GM13976 (cell line): ENCODE measurements around the gene RBBP5.

Experiments used
- DNase-seq: peaks from one replicate; pipeline ENCODE4 v3.0.0; 2012; ENCODE audit warnings: low spot score
- CTCF ChIP-seq: IDR thresholded peaks from 2 replicates; pipeline ENCODE4 v1.5.1; 2012; ENCODE audit warnings: borderline replicate concordance, mild to moderate bottlenecking; ENCODE audit not compliant: insufficient read depth; ENCODE audit errors: extremely low read depth, missing control alignments, control extremely low read depth
- in situ Hi-C: fragments of 300-500 bp; cut with MboI; formaldehyde crosslinking; loops from one replicate; pipeline ENCODE4 v1.12.0; 2022; ENCODE audit warnings: low sequenced_read_pairs, mixed read lengths, inconsistent platforms; ENCODE audit not compliant: unreplicated experiment

RBBP5 gene

GRCh38 chr1:205121660-205122488, at the start of gene RBBP5:
Gene RBBP5 (minus strand): TSS chr1:205121978. CDS start chr1:205121873, 105 bp downstream.
- in situ Hi-C loops, result no loop called here
- peak; percentile 75 for TF ChIP-seq CTCF
- peak; percentile 89 for DNase-seq

DNA sequence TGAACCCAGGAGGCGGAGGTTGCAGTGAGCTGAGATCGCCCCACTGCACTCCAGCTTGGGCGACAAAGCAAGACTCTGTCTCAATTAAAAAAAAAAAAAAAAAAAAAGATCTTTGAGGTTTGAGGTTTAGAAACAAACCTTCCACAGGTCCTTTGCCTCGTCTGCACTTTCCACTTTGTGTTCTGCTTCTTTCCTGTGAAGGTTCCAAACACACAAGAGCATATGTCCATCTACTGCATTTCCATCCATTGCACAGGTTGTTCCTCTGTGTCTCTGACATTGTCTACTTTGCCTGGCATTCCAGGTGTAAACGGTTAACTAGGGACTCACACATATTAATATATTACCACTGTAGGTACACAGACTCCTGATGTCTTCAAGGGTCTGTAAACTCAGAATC, 49.6 kb upstream of the RBBP5 start:
- TF ChIP-seq CTCF, result no peak
- in situ Hi-C loops, result no loop called here
- no peak for DNase-seq

GRCh38 chr1:205170532-205171269, 48.9 kb upstream of the RBBP5 start:
- in situ Hi-C loops, result no loop called here
- DNase-seq, result no peak
- no peak for TF ChIP-seq CTCF

DNA sequence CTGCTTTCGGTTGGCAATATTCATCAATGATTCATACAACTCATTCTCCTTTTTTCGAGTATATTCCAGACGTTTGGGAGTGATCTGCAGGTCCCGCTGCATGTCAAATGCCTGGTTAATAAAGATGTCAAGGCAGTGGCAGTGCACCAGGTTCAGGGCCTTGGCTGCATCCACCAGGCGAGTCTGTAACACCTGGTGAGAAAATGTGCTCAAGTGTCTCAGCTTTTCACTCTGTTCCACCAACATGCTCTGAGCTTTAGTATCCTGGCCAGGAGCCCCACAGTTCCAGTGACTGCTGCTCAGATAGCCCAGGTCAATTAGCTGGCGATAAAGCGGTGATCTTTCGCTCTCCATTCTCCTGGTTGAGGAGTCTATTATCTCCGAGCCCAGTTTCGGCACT, 47.5 kb upstream of the RBBP5 start:
- DNase-seq, result no peak
- TF ChIP-seq CTCF, result no peak
- in situ Hi-C loops, result no loop called here

GRCh38 chr1:205168291-205168690, 46.5 kb upstream of the RBBP5 start:
- in situ Hi-C loops, result no loop called here
- DNase-seq, result no peak
- TF ChIP-seq CTCF, result no peak

DNA sequence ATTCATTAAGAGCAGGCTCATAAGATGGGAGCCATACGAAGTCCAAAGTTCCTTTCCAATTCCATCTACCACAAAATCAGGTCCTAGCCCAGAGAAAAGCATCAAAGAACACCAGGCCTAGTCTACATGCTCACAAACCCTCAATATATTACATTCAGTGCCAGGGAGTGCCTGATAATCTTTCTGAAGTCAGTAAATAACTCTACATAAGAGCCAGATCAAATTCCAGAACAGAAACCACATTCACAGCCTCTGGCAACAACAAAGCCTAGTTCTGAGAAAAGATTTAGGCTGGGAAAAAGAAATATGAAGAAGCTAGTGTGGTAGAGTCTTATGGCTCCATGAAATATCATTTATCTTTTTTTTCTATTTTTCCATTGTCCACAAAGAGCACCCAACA, 40.5 kb upstream of the RBBP5 start:
- DNase-seq, result no peak
- TF ChIP-seq CTCF, result no peak
- in situ Hi-C loops, result no loop called here
